Stimulated activated CD4-positive, alpha-beta T cell treated with anti-CD3 and anti-CD28 coated beads, Interleukin-2, amount 100 ng/mL, for 24 hours (primary cell): ENCODE results near the gene NINL.
"Not testable (repeated sequence)": the region's sequence is repeated elsewhere in the genome, so short reads cannot be mapped to it uniquely, and the experiment has no call there.

Source experiments
- DNase-seq, 2 donors: peaks; one replicate each; pipeline ENCODE4 v3.0.0-alpha.2; 2020

The NINL gene

GRCh38 chr20:25550645-25551337, 34.5 kb downstream of the NINL start:
- not testable (repeated sequence) for DNase-seq

- DNase-seq: no peak
Measured at GRCh38 chr20:25549843-25550477, 35.4 kb downstream of the NINL start.

- DNase-seq: no peak
Measured at GRCh38 chr20:25549172-25549773, 36.1 kb downstream of the NINL start.

- no peak for DNase-seq
Measured at GRCh38 chr20:25548613-25549086, 36.7 kb downstream of the NINL start.

GRCh38 chr20:25547999-25548398, 37.3 kb downstream of the NINL start:
- no peak for DNase-seq

GRCh38 chr20:25547063-25547462, 38.3 kb downstream of the NINL start:
- DNase-seq: no peak

- no peak for DNase-seq
Measured at GRCh38 chr20:25546048-25546447, 39.3 kb downstream of the NINL start.

- DNase-seq: no peak
Measured at GRCh38 chr20:25545171-25545570, 40.2 kb downstream of the NINL start.

- DNase-seq: no peak
Measured at GRCh38 chr20:25544734-25545133, 40.6 kb downstream of the NINL start.

- no peak for DNase-seq
Measured at GRCh38 chr20:25544311-25544710, 41.0 kb downstream of the NINL start.

GRCh38 chr20:25543068-25543467, 42.3 kb downstream of the NINL start:
- DNase-seq: no peak

- DNase-seq: no peak
Measured at GRCh38 chr20:25541676-25542075, 43.7 kb downstream of the NINL start.

- DNase-seq: no peak
Measured at GRCh38 chr20:25539742-25540672, 45.3 kb downstream of the NINL start.

- DNase-seq: no peak
Measured at GRCh38 chr20:25538838-25539665, 46.3 kb downstream of the NINL start.

- DNase-seq: no peak
Measured at GRCh38 chr20:25537890-25538289, 47.4 kb downstream of the NINL start.

- no peak for DNase-seq
Measured at GRCh38 chr20:25535762-25536161, 49.6 kb downstream of the NINL start.

GRCh38 chr20:25534845-25535244, 50.5 kb downstream of the NINL start:
- no peak for DNase-seq

- DNase-seq: no peak
Measured at GRCh38 chr20:25533920-25534700, 51.2 kb downstream of the NINL start.

- no peak for DNase-seq
Measured at GRCh38 chr20:25532971-25533391, 52.4 kb downstream of the NINL start.

GRCh38 chr20:25532015-25532751, 53.1 kb downstream of the NINL start:
- no peak for DNase-seq
